SH-SY5Y (cell line): Measurements from ENCODE around the gene CRTAC1.

ENCODE experiments used
- GATA2 ChIP-seq: IDR thresholded peaks from 2 replicates; pipeline ENCODE4 v1.6.1; 2011; ENCODE audit warnings: mild to moderate bottlenecking, low read depth, low read length
- GATA3 ChIP-seq: IDR thresholded peaks from 2 replicates; pipeline ENCODE4 v1.6.1; 2011; ENCODE audit warnings: low read depth, mild to moderate bottlenecking, low read length, moderate library complexity

- TF ChIP-seq GATA2: no peak
- no peak for TF ChIP-seq GATA3
Observed at GRCh38 chr10:97874332-97874731, 156.1 kb downstream of the CRTAC1 start.
